Glomerular endothelial cell (primary cell): ENCODE measurements around the gene CWF19L1. TPM values are rescaled to one million over a fixed set of nuclear protein-coding genes. Genes with fewer than 3 reads are reported as not detected.

Experiments
- DNase-seq: peaks from one replicate; pipeline ENCODE4 v3.0.0-alpha.2; 2011; ENCODE audit warnings: low read depth, low spot score; ENCODE audit errors: extremely low read depth
- total RNA-seq: library from RNA; depleted of rRNA; stranded (reverse); fragments of >200 nt; gene quantifications from 2 replicates; pipeline ENCODE4 v1.2.3, GENCODE V29; 2015

Gene CWF19L1
- total RNA-seq, 1 donor from 2014 or later = 14.2 TPM

DNA sequence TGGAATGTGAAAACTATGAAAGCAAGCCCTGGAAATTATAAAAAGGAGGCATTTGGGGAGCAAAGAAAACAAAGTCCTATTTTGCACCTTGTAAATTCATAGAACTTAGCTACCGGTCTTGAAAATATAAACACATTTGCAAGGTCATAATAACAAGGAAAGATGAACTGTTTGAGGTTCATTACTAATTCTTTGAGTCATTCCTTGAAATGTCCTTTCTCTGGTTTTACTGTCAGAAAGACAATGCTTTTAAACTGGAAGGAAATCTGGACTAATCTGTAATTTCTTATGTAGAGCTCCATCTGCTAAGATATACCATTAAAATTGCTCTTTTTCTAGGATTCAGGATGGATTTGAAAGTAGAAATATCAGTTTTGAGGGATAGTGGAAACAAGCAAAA, 83.0 kb downstream of the CWF19L1 start:
- DNase-seq = no peak

DNA sequence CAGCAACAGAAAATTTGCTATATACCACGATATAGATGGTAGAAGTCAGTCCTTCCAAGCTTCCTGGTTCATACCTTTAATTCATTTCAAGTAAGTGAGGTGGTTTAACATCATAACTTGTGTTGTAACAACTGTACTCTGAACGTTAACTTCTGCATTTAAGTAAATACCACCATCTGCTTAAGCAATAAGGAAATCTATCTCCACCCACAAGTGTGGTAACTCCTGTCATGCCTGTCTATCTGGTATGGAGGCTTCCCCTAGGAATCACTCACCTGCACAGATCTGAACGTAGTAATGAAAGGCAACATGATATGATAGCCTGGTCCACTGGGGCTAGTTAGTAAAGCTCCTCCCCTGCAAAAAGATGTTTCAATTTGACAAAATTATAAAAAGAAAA, 84.0 kb downstream of the CWF19L1 start:
- no peak for DNase-seq

DNA sequence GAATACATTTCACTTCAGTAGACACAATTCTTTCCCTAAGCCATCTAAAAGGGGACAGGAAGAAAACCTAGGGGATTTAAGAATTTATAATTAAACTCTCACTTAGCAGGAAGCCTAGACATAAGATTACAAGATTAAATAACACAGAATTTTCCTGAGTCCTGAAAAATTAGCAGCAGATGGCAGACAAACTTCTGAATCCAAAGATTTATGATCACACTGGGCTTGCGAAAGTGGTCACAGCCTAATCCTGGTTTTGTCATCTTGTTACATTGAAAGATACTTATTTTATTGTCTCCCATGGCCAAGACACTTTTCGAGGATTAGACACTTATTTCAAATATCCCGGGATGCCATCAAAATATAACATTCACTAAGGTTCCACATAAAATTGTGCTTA, 84.5 kb downstream of the CWF19L1 start:
- DNase-seq = no peak

Other genes with a start within 250 kb of the CWF19L1 start
- gene CPN1, start 185.8 kb downstream of the CWF19L1 start, total RNA-seq = not detected in 2 replicates
- gene ERLIN1, start 81.6 kb downstream of the CWF19L1 start, total RNA-seq = 23.6 and 35.7 TPM in 2 replicates
- gene CHUK, start 38.0 kb downstream of the CWF19L1 start, total RNA-seq = 8.8 and 12.9 TPM in 2 replicates
- 33.7 and 54.5 TPM in 2 replicates for gene BLOC1S2, start 19.0 kb upstream of the CWF19L1 start, total RNA-seq
- gene PKD2L1, start 62.6 kb upstream of the CWF19L1 start, total RNA-seq = not detected in 2 replicates
- 140 and 142 TPM in 2 replicates for gene SCD, start 79.6 kb upstream of the CWF19L1 start, total RNA-seq
- not detected in 2 replicates for gene WNT8B, start 195.4 kb upstream of the CWF19L1 start, total RNA-seq